ENCODE measurements around the gene RASA3.

DNA sequence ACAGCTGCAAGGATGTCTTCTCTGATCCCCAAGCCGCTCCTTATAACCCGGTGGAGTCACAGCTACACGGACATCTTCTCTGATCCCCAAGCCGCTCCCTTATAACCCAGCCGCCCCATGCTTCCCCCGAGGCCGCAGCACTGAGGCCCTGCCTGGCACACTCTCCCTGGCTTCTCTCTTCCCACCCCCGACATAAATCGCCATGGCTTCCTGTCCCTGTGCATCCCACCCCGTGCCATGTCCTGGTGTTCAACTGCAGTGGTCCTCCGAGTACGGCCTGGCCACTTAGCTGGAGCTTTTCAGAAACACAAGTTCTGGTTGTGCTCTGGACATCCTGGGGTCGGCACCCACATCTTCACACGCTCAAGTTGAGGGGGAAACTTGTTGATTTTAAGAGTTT lies 60.4 kb downstream of the RASA3 start:
- TF ChIP-seq, protein P1, sequence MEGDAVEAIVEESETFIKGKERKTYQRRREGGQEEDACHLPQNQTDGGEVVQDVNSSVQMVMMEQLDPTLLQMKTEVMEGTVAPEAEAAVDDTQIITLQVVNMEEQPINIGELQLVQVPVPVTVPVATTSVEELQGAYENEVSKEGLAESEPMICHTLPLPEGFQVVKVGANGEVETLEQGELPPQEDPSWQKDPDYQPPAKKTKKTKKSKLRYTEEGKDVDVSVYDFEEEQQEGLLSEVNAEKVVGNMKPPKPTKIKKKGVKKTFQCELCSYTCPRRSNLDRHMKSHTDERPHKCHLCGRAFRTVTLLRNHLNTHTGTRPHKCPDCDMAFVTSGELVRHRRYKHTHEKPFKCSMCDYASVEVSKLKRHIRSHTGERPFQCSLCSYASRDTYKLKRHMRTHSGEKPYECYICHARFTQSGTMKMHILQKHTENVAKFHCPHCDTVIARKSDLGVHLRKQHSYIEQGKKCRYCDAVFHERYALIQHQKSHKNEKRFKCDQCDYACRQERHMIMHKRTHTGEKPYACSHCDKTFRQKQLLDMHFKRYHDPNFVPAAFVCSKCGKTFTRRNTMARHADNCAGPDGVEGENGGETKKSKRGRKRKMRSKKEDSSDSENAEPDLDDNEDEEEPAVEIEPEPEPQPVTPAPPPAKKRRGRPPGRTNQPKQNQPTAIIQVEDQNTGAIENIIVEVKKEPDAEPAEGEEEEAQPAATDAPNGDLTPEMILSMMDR (IDR thresholded peaks at IDR 0.05; ENCODE audit: borderline replicate concordance, extremely low read depth, low read length, poor library complexity, severe bottlenecking): no peak
- TF ChIP-seq EZH2 (IDR thresholded peaks at IDR 0.05; ENCODE audit: borderline replicate concordance, low read depth, low read length, severe bottlenecking): no peak

Measured in DND-41 (cell line).